ENCODE measurements around the gene CRY2.
"Not testable (repeated sequence)": the region's sequence is repeated elsewhere in the genome, so short reads cannot be mapped to it uniquely, and the experiment has no call there.

GRCh38 chr11:45900175-45900800, 53.0 kb downstream of the CRY2 start:
- TF ChIP-seq SMAD1 (CRISPR knock-in tag; IDR thresholded peaks at IDR 0.05; ENCODE audit: borderline replicate concordance, low read depth); FOXM1 (CRISPR knock-in tag; IDR thresholded peaks at IDR 0.05); BCLAF1 (IDR thresholded peaks at IDR 0.05); CTCF (CRISPR knock-in tag; IDR thresholded peaks at IDR 0.05); PAX8 (CRISPR knock-in tag; IDR thresholded peaks at IDR 0.05; ENCODE audit: borderline replicate concordance); ZNF512B (CRISPR knock-in tag; IDR thresholded peaks at IDR 0.05; ENCODE audit: borderline replicate concordance); E2F2 (CRISPR knock-in tag; IDR thresholded peaks at IDR 0.05; ENCODE audit: borderline replicate concordance); ZEB1 (IDR thresholded peaks at IDR 0.05; ENCODE audit: insufficient replicate concordance, low read depth); ETS1 (CRISPR knock-in tag; IDR thresholded peaks at IDR 0.05); BRD4 (CRISPR knock-in tag; IDR thresholded peaks at IDR 0.05); ZNF639 (CRISPR knock-in tag; conservative IDR thresholded peaks at IDR 0.05): not testable (repeated sequence)

All from HepG2 (cell line).